OCI-M1 (cell line): ENCODE results near the gene SAMD4B.

Experiments
- DNase-seq: peaks from one replicate; lab custom pipeline; 2025; lab: John Stamatoyannopoulos, UW

SAMD4B gene

GRCh38 chr19:39425744-39426143 lies 83.5 kb downstream of the SAMD4B start:
- DNase-seq, result no peak

- DNase-seq, result no peak
These were observed 83.9 kb downstream of the SAMD4B start for GRCh38 chr19:39426170-39426569.

DNA sequence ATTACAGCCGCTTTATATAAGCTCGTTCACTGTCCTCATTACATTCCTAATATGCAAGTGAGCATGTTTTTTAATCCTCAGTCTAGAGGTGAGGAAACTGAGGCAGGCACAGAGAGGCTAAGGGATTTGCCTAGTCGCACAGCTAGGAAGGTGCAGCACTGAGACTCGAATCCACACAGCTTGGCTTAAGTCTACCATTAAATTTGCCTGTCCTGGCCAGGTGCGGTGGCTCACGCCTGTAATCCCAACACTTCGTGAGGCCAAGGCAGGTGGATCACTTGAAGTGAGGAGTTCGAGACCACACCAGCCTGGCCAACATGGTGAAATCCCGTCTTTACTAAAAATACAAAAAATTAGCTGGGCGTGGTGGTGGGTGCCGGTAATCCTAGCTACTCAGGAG lies 85.5 kb downstream of the SAMD4B start:
- no peak for DNase-seq

GRCh38 chr19:39428283-39429112 lies 86.3 kb downstream of the SAMD4B start:
- no peak for DNase-seq

- no peak for DNase-seq
These were observed 88.7 kb downstream of the SAMD4B start for GRCh38 chr19:39430675-39431593.

DNA sequence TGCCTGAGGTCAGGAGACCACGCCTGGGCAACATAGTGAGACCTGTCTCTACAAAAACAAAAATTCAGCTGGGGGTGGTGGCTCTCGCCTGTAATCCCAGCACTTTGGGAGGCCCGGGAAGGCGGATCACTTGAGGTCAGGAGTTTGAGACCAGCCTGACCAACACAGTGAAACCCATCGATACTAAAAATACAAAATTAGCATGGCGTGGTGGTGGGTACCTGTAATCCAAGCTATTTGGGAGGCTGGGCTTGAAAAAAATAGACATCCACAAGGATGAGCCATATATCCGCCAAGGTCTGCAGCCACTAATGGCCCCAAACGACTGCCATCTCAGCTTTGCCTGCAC lies 90.4 kb downstream of the SAMD4B start:
- DNase-seq, result no peak

GRCh38 chr19:39433480-39434079 lies 91.4 kb downstream of the SAMD4B start:
- no peak for DNase-seq

- DNase-seq, result no peak
These were observed 92.2 kb downstream of the SAMD4B start for GRCh38 chr19:39434123-39435076.
